Activated CD4-positive, alpha-beta T cell treated with anti-CD3 and anti-CD28 coated beads for 4 hours (primary cell): ENCODE results near the gene PDHX.
"Not testable (repeated sequence)": the region's sequence is repeated elsewhere in the genome, so short reads cannot be mapped to it uniquely, and the experiment has no call there.

Source experiments
- DNase-seq, 2 donors: peaks; one replicate each; pipeline ENCODE4 v3.0.0-alpha.2; 2020

PDHX gene

DNA sequence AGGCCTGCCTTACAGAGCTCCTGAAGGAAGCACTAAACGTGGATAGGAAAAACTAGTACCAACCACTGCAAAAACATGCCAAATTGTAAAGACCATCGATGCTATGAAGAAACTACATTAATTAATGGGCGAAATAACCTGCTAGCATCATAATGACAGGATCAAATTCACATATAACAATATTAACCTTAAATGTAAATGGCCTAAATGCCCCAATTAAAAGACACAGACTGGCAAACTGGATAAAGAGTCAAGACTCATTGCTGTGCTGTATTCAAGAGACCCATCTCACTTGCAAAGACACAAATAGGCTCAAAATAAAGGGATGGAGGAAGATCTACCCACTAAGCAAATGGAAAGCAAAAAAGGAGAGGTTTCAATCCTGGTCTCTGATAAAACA, 107.5 kb downstream of the PDHX start:
- DNase-seq, result not testable (repeated sequence)

DNA sequence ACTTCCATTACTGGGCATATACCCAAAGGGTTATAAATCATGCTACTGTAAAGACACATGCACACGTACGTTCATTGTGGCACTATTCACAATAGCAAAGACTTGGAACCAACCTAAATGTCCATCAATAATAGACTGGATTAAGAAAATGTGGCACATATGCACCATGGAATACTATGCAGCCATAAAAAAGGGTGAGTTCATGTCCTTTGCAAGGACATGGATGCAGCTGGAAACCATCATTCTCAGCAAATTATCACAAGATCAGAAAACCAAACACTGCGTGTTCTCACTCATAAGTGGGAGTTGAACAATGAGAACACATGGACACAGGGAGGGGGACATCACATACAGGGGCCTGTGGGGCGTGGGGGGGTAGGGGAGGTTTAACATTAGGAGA, 111.6 kb downstream of the PDHX start:
- not testable (repeated sequence) for DNase-seq

DNA sequence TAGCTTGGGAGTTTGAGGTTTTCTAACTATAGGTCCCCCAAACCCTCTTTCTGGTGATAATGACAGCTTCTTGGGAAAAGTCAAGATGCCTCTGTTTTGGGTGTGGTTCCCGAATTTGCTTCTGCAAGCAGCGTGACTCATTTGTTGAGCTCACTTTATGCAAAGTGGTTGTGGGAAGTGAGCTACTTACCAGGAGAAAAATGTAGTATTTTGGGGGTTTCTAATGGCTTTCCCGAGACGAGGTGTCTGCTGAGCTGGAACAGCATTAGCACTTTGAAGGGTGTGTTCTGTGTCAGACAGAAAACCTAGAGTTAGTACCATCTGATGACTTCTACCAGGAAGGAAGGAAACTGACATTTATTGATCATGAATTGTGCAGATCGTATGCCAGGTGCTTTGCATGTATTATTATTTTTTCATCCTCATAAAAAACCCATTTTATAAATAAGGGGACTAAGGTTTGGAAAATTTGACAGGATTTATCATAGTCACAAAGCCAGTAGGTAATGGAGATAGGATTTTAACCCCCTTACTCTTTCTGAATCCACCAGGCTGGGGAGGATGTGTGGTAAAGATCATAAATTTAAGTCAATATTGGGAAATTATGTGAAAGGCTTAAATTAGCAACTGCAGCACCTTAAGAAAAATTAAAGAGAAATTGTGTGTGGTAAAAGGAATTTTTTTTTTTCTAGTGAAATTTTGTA, 113.7 kb downstream of the PDHX start:
- peak; percentile 40 to 58 for DNase-seq

DNA sequence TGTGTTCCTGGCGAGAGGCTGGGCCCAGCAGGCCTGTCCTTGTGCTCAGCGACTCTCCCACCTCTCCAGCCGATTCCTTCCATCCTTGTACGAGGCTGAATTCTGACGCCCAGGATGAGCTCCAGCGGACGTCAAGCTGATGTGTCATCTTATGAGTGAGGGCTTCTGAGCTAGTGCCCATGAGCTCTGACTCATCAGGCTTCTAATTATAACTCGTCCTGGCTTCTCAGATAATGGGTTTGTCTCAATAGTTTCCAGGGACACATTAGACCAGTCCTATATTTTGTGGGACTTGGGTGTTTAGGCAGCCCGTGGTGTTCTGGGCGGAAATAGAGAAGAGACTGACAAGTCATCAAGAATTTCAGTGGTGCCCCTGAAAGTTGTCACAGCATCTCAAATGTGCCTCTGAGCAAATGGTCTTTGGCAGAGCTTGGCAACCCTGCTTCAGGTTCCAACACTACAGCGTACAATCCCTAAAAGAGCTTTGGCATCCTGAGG, 114.3 kb downstream of the PDHX start:
- peak; percentile 39 to 41 for DNase-seq

DNA sequence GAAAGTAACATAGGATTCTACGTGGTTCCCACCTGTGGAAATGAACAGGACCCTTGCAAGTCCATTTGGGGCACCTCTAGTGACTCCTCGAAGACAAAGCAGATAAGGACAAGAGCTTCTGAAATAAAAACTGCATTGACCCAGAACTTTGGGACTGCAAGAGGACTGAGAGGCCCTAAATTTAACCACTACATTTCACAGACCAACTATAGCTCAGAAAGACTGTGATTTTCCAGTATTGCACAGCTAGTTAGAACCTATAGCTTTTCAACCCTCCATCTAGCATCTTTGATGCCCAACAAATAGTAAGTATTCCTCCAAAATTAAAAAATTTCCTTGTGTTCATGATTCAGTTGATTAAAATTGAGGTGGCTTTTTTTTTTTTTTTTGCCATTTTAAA, 114.9 kb downstream of the PDHX start:
- no peak for DNase-seq

DNA sequence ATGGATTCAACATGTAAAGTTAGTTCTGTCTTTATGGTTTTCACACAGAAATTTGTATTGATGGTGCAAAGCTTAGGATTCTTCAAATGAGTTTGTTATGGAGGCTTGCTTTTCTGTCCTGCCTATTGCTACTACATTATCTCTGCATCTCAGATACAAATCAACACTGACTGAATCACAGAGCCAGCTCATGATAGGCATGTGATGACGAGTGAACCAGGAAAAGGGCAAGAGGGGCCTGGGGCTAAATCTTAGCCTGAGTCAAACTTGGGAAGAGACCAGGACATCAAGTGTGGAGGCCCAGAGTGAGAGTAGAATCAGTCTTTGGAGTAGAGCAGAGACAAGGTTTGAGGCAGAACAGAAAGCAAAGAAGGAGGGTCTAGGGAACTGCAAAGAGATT, 115.4 kb downstream of the PDHX start:
- DNase-seq, result no peak

DNA sequence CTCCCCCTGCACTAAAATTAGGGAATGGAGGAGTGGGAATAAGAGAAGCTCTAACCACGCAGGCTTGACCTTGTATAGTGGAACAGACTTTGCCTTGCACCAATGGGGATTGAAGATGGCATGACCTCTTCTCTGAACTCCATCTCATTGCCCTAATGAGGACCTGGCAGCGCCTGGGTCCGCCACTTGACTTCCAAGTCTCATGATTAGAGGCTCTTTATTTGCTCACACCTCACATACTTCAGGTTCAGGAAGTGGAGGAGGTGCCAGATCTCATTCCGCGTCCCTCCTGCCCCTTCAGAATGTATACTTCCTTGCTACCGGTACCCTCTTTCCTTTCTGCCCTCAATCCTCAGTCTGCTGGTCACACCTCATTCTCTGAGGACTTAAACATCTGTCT, 116.6 kb downstream of the PDHX start:
- DNase-seq, result no peak

DNA sequence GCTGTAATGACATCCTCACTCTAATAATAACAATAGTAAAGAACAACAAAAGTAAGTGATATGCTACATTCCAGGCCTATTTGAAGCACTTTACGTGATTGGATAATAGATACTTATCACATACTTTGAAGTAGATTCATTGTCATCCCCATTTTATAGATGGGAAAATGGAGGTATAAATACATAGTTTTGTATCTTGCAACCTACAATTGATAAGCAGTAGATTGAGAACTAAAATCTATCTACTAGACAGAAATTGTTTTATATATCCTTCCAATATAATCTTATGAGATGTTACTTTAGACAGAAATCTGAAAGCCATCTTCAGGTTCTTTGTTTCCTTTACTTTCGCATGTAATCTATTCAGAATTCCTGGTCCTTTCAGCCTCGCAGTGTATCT, 118.0 kb downstream of the PDHX start:
- no peak for DNase-seq

DNA sequence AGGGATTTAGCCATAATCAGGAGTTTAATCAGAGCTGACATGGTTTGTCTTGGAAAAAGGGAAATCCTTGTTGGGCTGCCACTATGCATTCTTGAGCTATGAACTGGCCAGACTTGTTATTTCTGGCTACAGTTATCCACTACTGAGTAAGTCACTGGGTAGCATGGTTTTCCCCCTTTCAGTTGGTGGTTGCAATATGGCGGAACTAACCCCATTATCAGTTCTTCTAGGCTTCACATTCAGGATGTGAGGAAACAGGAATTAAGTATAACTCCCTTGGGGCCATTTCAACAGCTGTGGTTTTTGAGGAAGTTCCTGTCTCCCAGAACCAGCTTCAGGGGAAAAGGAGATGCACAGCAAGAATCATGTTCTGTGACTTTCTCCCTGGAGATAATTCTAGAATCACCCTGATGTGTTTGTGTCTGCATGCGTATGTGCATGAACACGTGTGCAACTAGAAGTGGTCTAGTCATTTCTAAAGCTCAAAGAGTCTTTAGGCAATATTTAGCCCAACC, 119.5 kb downstream of the PDHX start:
- no peak for DNase-seq

DNA sequence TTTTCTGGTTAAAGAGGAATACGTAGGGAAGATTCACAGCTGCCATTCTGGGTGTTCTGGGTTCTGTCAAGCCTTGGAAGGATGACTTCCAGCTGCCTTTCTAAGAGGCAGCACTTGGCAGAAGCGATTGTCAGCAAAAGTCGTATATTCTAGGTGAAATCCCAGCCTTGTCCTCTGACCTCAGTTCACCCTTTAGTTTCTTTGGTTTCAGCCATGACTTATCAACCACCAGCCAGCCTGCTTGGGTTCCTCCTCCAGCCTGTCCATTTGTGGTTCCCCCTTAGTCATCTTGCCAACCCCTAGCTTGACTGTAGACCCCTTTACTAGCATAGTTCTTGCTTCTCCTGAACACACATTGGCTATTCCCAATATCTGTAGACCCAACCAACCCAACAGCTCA, 120.2 kb downstream of the PDHX start:
- DNase-seq, result no peak

DNA sequence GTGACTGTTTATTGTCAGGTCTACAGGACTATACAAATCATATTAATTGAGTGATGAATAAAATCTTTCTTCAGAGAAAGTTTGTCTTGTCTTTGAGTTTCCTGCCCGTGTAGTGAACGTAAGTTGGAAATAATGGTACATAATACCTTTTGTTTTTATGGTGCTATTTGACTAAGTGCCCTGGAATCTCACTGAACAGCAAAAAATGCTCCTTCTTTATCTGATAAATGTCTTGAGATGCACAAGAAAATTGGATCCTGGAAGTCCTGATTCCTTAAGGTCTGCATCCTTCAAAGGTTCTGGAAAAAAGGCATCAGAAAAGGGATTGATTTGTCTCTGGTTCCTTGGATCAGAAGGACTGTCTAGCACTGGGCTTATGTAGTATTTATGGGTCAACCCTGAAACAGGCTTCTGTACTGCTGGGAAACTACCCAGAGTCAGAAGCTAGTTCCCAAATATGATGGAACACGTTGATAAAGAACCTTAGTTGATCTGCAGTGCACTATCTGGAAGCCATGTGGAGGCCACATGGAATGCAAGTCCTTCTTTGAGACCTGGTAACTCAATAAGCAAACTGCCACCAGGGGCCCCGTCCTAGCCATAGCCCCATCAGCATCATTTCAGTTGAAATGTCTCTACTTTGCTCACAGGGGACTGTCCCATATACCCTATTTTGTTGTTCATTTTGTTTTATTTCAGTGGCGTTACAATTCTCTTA, 122.0 kb downstream of the PDHX start:
- no peak for DNase-seq

DNA sequence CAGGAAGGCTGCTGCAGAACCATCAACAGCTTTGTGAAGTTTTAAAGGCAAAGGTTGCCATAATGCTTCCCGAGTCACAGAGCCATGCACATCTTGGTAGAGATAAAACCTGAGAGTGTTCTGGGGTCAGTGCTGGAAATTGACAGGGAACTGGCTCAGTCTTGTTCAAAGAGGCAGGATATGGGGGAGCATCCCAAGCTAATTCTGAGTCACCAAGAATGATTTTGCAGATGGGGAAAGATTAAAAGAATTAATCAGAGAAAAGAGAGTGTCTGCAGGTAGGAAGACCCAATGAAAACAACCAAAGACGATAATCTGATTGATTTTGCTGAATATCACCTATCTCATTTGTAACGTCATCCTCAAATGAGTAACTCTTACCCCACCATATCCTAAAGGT, 122.7 kb downstream of the PDHX start:
- no peak for DNase-seq

DNA sequence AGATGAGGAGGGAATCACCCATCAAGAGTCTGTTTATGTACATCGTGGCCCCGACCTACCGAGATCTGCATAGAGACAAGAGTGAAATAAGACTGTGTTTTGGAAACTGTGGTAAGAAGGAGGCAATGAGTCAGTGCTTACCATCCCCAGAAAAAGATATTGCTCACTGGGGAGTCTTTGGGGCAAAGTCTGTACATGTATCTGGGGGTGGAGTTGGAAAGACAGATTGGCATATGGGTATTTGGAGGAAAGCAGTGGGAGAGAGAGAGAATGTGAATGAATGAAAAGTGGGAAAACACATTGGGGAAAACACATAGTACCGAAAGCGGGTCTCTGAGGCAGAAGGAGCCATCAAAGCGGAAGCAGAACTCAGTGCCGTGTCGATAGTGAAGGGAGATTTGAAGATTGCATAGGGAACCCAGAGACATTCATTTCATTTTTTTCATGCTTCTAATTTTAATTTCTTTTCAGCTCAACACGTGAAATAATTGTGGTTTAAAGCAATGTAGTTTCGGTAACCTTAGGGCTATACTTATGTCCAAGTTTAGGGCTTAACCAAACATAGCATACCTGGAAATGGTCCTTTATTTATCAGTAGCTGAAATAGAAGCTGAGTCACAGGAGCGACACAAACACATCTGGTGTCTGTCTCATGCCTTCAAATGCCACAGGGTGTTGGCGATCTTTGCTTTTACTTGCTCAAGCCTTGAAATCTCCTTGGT, 124.0 kb downstream of the PDHX start:
- peak; percentile 63 to 76 for DNase-seq

DNA sequence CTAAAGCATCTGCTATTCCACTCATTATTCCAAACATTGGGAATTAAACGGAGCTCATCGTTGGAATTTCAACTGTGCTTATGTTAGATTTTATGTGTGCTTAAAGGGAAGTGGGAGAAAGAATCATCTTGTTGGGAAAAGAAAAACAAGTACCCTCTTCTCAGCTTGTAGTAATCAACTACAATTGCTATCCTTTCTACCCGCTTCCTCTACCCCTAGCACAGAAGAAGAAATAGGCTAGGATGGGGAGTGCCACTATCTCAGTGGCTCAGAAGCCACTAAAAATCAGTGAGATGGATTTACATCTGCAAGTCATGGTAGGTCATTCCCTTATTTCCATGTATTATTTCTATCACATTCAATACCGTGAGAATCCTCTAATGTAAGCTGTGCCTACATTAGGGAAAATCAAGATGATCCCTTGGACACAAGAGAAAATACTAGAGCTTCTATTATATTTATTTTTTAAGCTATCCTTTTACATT, 124.7 kb downstream of the PDHX start:
- DNase-seq, result no peak

DNA sequence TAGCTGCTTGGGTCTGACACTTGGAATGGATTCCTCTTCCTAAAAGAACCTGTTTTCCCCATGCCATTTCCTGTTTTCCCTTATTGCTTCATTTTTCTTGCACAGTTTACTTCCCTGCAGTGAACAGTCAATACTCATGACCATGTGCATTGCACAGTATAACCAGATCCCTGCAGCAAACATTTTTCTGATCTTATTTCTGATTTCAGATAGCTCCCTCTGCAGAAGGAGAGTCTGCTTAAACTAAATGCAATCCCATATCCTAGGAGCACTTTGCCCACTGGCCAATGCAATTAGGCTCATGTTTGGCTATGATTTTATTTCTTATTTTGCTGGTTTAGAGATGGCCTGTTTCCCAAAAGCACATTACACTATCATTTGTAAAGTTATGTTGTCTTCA, 125.8 kb downstream of the PDHX start:
- DNase-seq, result no peak

DNA sequence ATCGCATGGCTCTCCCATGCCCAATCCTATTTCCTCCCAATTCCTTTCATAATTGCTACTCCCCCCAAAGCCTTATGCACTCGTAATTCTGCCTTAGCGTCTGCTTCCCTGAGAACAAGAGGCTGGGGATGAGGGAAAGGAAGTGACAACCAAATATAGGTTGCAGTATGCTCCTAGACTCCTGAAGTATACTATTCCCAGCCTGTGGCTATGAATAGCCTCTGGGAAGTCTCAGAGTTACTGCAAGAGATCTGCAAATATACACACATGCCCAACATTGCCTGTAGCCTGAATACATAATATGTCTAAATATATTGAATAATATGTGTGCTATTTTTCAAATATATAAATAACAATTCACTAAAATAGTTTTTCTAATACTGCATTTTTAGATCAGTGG, 126.5 kb downstream of the PDHX start:
- DNase-seq, result no peak

DNA sequence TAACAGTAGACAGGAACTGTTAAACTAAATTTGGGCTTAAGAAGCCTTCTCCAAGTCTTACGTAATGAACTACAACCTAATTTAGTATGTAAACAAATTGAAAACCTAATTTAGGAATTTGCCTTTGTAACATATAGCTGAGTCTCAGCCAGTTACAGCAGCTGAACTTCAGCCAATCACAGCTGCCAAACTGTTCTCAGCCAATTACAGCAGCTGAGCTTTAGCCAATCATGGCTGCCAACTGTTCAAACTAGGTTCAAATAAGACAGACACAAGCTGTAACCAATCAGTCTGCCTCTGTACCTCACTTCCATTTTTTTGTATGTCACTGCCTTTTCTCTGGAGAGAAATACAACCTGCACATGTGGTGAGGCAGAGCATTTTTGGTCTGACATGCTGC, 127.5 kb downstream of the PDHX start:
- DNase-seq, result no peak

DNA sequence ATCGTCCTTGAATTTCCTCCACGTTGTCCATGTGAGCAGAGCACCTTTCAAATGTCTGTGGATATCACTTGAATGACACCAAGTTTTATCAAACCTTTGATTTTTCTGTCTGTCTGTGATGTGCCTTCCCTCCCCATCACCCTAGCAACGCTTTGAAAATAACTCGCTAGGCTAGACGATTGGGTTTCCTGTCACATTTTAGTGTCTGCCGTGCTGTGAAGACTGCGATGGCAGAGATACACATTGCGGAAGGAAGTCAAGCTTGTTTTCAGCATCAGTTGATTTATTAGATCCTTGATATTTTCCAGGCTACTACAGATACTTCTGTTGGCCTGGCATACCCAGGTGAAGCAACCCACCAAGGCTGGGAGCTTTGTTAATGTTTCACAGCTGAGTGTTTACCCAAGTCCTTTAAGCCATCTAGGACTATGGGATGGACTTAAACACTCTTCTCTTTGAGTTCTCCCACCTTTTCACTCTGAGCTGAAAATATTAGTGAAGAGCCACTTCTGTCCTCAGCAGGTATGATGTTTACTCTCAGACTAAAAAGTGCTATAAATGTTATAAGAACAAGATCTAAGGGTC, 128.9 kb downstream of the PDHX start:
- peak; percentile 69 to 74 for DNase-seq
